HepG2 (cell line): Measurements from ENCODE around the gene ANKRD13D. TPM values are rescaled to one million over a fixed set of nuclear protein-coding genes. Genes with fewer than 3 reads are reported as not detected.

Experiments
- CHCHD3 ChIP-seq: sonication (generic); formaldehyde crosslinking; IDR thresholded peaks from 2 replicates; pipeline ENCODE4 v1.8.0; 2022; ENCODE audit warnings: mild to moderate bottlenecking, missing genetic modification reagents, moderate library complexity
- DMAP1 ChIP-seq: IDR thresholded peaks from 2 replicates; pipeline ENCODE4 v1.6.1; 2016
- EEA1 ChIP-seq: sonication (generic); formaldehyde crosslinking; IDR thresholded peaks from 2 replicates; pipeline ENCODE4 v1.5.1; 2020; ENCODE audit warnings: mild to moderate bottlenecking, missing genetic modification reagents, borderline replicate concordance
- ELF1 ChIP-seq: sonication (generic); formaldehyde crosslinking; IDR thresholded peaks from 2 replicates; pipeline ENCODE4 v1.4.0; 2020; ENCODE audit warnings: missing genetic modification reagents
- GATAD2A ChIP-seq: IDR thresholded peaks from 2 replicates; pipeline ENCODE4 v1.6.1; 2016
- KDM5B ChIP-seq: sonication (generic); formaldehyde crosslinking; IDR thresholded peaks from 2 replicates; pipeline ENCODE4 v1.4.0; 2020; ENCODE audit warnings: missing genetic modification reagents, mild to moderate bottlenecking, borderline replicate concordance
- MED1 ChIP-seq: sonication (generic); formaldehyde crosslinking; IDR thresholded peaks from 2 replicates; pipeline ENCODE4 v1.4.0; 2020; ENCODE audit warnings: missing genetic modification reagents
- MTA1 ChIP-seq: sonication (generic); formaldehyde crosslinking; IDR thresholded peaks from 2 replicates; pipeline ENCODE4 v1.4.0; 2020; ENCODE audit warnings: missing genetic modification reagents, mild to moderate bottlenecking, borderline replicate concordance
- PPARG ChIP-seq: conservative IDR thresholded peaks from 2 replicates; pipeline ENCODE4 v1.6.1; 2016; ENCODE audit warnings: missing biosample characterization, missing genetic modification reagents
- TOE1 ChIP-seq: sonication (generic); formaldehyde crosslinking; IDR thresholded peaks from 2 replicates; pipeline ENCODE4 v1.4.0; 2020; ENCODE audit warnings: mild to moderate bottlenecking, missing genetic modification reagents
- ZNF160 ChIP-seq: sonication (generic); formaldehyde crosslinking; IDR thresholded peaks from 2 replicates; pipeline ENCODE4 v1.8.0; 2022; ENCODE audit warnings: mild to moderate bottlenecking, inconsistent platforms, missing genetic modification reagents
- ZNF232 ChIP-seq: sonication (generic); formaldehyde crosslinking; IDR thresholded peaks from 2 replicates; pipeline ENCODE4 v1.4.0; 2020; ENCODE audit warnings: missing genetic modification reagents, borderline replicate concordance
- ZNF282 ChIP-seq: fragments of 450-650 bp; IDR thresholded peaks from 2 replicates; pipeline ENCODE4 v1.6.1; 2018; ENCODE audit not compliant: partially characterized antibody
- ZNF383 ChIP-seq: sonication (generic); formaldehyde crosslinking; IDR thresholded peaks from 2 replicates; pipeline ENCODE4 v1.4.0; 2020; ENCODE audit warnings: missing genetic modification reagents, mild to moderate bottlenecking, borderline replicate concordance
- ZNF616 ChIP-seq: sonication (generic); formaldehyde crosslinking; IDR thresholded peaks from 2 replicates; pipeline ENCODE4 v1.5.0; 2020; ENCODE audit warnings: low read depth, mild to moderate bottlenecking, missing genetic modification reagents
- ZSCAN21 ChIP-seq: sonication (generic); formaldehyde crosslinking; IDR thresholded peaks from 2 replicates; pipeline ENCODE4 v1.8.0; 2022; ENCODE audit warnings: mild to moderate bottlenecking, missing genetic modification reagents, moderate library complexity, borderline replicate concordance
- polyA plus RNA-seq, 8 experiments: library from polyadenylated mRNA; depleted of rRNA in 3 of 8; stranded (reverse) in 7 of 8; unstranded in 1 of 8; fragments of >200 nt; fragmentation: Illumina TruSeq in 4 of 8; extraction: Trizol in 4 of 8; gene quantifications; 2 replicates each; pipeline versions ENCODE4 v1.2.1 to v1.2.3, GENCODE V29; 2011 to 2016; ENCODE audit warnings: low read depth in 4 of 8, missing spikeins in 1 of 8, mixed read lengths in 1 of 8; ENCODE audit not compliant: insufficient read depth in 1 of 8
- total RNA-seq, 5 experiments: library from RNA; depleted of rRNA; stranded (reverse); fragments of >200 nt; fragmentation: Illumina TruSeq; extraction: Trizol; gene quantifications; 2 replicates each; pipeline ENCODE4 v1.2.3, GENCODE V29; 2016; ENCODE audit warnings: low read depth in 1 of 5
- TF ChIP-seq, protein P1 (sequence below): sonication (generic); formaldehyde crosslinking; IDR thresholded peaks from 2 replicates; pipeline ENCODE4 v1.5.0; 2020; ENCODE audit warnings: mild to moderate bottlenecking, missing genetic modification reagents, moderate library complexity
- TF ChIP-seq, protein P2 (sequence below): sonication (generic); formaldehyde crosslinking; IDR thresholded peaks from 2 replicates; pipeline ENCODE4 v1.8.1; 2023; ENCODE audit warnings: missing genetic modification reagents, inconsistent platforms, borderline replicate concordance
- TF ChIP-seq, protein P3 (sequence below): sonication (generic); formaldehyde crosslinking; conservative IDR thresholded peaks from 2 replicates; pipeline ENCODE4 v1.4.0; 2020; ENCODE audit warnings: missing genetic modification reagents
- TF ChIP-seq, protein P4 (sequence below): IDR thresholded peaks from 2 replicates; pipeline ENCODE4 v1.6.1; 2016; ENCODE audit warnings: low read depth
- TF ChIP-seq, protein P5 (sequence below), 2 experiments: IDR thresholded peaks; 2 replicates each; pipeline ENCODE4 v1.6.1; 2011 to 2012; ENCODE audit warnings: low read length in 2 of 2, borderline replicate concordance in 1 of 2, low read depth in 1 of 2, mild to moderate bottlenecking in 1 of 2, moderate library complexity in 1 of 2

The ANKRD13D gene
- total and polyA plus RNA-seq, 2 of the 13 experiments (the other 11 are each of a cell fraction or from before 2014, with no cell fraction given), result 18.6 to 27.3 TPM

DNA sequence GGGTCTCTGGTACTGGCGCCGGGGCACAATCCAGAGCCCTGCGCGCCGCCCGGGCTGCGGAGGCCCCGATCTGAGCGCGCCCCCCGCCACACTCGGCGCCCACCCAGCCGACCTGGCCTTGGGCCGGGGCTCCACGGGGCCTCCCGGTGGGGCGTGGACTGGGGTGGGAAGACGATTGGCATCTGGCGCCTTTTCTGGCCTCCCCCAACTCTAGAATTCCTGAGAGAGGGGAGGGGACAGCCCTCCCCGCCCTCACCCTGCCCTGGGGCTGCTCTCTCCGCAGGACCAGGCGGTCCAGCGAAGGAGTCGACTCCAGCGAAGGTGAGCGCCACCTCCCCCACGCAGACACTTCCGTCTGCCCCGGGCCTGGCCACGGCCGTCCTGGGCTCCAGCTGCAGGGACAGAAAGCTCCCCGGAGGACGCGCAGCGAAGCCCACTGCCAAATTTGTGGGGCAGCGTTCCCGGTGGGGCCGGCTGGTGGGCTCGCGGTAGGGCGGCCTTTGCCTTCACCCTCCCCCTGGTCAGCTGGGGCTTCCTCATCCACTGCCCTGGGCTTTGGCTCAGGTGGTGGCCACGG, 14.8 kb downstream of the ANKRD13D start (continued):
- TF ChIP-seq, protein P1, sequence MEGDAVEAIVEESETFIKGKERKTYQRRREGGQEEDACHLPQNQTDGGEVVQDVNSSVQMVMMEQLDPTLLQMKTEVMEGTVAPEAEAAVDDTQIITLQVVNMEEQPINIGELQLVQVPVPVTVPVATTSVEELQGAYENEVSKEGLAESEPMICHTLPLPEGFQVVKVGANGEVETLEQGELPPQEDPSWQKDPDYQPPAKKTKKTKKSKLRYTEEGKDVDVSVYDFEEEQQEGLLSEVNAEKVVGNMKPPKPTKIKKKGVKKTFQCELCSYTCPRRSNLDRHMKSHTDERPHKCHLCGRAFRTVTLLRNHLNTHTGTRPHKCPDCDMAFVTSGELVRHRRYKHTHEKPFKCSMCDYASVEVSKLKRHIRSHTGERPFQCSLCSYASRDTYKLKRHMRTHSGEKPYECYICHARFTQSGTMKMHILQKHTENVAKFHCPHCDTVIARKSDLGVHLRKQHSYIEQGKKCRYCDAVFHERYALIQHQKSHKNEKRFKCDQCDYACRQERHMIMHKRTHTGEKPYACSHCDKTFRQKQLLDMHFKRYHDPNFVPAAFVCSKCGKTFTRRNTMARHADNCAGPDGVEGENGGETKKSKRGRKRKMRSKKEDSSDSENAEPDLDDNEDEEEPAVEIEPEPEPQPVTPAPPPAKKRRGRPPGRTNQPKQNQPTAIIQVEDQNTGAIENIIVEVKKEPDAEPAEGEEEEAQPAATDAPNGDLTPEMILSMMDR (CRISPR knock-in tag), result 0 out of 2 replicates have a peak, but pooled peaks have one; percentile 16
- TF ChIP-seq EEA1 (no peak), ZNF160 (no peak), MTA1 (CRISPR knock-in tag) (peak; percentile 21; the same call in 1 of the 2 replicates), PPARG (no peak), KDM5B (CRISPR knock-in tag) (peak; percentile 42; the same call in 1 of the 2 replicates), ZNF616 (CRISPR knock-in tag) (no peak), ZNF383 (CRISPR knock-in tag) (no peak), ZSCAN21 (CRISPR knock-in tag) (0 out of 2 replicates have a peak, but pooled peaks have one; percentile 62), ELF1 (CRISPR knock-in tag) (0 out of 2 replicates have a peak, but pooled peaks have one; percentile 18), MED1 (CRISPR knock-in tag) (peak; percentile 10; the same call in 1 of the 2 replicates), TOE1 (CRISPR knock-in tag) (no peak), DMAP1 (CRISPR knock-in tag) (0 out of 2 replicates have a peak, but pooled peaks have one; percentile 37), CHCHD3 (CRISPR knock-in tag) (no peak), ZNF282 (no peak), ZNF232 (0 out of 2 replicates have a peak, but pooled peaks have one; percentile 20), GATAD2A (CRISPR knock-in tag) (0 out of 2 replicates have a peak, but pooled peaks have one; percentile 4)
- TF ChIP-seq, protein P2, sequence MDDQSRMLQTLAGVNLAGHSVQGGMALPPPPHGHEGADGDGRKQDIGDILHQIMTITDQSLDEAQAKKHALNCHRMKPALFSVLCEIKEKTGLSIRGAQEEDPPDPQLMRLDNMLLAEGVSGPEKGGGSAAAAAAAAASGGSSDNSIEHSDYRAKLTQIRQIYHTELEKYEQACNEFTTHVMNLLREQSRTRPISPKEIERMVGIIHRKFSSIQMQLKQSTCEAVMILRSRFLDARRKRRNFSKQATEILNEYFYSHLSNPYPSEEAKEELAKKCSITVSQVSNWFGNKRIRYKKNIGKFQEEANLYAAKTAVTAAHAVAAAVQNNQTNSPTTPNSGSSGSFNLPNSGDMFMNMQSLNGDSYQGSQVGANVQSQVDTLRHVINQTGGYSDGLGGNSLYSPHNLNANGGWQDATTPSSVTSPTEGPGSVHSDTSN (CRISPR knock-in tag), result 0 out of 2 replicates have a peak, but pooled peaks have one; percentile 24
- TF ChIP-seq, protein P3, sequence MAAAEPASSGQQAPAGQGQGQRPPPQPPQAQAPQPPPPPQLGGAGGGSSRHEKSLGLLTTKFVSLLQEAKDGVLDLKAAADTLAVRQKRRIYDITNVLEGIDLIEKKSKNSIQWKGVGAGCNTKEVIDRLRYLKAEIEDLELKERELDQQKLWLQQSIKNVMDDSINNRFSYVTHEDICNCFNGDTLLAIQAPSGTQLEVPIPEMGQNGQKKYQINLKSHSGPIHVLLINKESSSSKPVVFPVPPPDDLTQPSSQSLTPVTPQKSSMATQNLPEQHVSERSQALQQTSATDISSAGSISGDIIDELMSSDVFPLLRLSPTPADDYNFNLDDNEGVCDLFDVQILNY (CRISPR knock-in tag), result no peak
- TF ChIP-seq, protein P4, sequence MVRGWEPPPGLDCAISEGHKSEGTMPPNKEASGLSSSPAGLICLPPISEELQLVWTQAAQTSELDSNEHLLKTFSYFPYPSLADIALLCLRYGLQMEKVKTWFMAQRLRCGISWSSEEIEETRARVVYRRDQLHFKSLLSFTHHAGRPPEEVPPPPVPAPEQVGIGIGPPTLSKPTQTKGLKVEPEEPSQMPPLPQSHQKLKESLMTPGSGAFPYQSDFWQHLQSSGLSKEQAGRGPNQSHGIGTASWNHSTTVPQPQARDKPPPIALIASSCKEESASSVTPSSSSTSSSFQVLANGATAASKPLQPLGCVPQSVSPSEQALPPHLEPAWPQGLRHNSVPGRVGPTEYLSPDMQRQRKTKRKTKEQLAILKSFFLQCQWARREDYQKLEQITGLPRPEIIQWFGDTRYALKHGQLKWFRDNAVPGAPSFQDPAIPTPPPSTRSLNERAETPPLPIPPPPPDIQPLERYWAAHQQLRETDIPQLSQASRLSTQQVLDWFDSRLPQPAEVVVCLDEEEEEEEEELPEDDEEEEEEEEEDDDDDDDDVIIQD (CRISPR knock-in tag), result no peak
- TF ChIP-seq, protein P5, sequence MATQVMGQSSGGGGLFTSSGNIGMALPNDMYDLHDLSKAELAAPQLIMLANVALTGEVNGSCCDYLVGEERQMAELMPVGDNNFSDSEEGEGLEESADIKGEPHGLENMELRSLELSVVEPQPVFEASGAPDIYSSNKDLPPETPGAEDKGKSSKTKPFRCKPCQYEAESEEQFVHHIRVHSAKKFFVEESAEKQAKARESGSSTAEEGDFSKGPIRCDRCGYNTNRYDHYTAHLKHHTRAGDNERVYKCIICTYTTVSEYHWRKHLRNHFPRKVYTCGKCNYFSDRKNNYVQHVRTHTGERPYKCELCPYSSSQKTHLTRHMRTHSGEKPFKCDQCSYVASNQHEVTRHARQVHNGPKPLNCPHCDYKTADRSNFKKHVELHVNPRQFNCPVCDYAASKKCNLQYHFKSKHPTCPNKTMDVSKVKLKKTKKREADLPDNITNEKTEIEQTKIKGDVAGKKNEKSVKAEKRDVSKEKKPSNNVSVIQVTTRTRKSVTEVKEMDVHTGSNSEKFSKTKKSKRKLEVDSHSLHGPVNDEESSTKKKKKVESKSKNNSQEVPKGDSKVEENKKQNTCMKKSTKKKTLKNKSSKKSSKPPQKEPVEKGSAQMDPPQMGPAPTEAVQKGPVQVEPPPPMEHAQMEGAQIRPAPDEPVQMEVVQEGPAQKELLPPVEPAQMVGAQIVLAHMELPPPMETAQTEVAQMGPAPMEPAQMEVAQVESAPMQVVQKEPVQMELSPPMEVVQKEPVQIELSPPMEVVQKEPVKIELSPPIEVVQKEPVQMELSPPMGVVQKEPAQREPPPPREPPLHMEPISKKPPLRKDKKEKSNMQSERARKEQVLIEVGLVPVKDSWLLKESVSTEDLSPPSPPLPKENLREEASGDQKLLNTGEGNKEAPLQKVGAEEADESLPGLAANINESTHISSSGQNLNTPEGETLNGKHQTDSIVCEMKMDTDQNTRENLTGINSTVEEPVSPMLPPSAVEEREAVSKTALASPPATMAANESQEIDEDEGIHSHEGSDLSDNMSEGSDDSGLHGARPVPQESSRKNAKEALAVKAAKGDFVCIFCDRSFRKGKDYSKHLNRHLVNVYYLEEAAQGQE (IDR thresholded peaks at IDR 0.05; ENCODE audit: borderline replicate concordance in 1 of 2, low read depth in 1 of 2, low read length in 2 of 2), result no peak
